Cardiac fibroblast (primary cell): ENCODE measurements around the gene PDLIM1.
A peak's percentile ranks its signal among the peaks of the same experiment; 100 is the strongest.

Experiments
- DNase-seq, 2 donors: peaks; one replicate each; pipeline versions ENCODE4 v3.0.0 to v3.0.0-alpha.2; 2010; ENCODE audit warnings: low read depth in 2 of 2
- H3K4me3 ChIP-seq, 2 donors: replicated peaks in 1 of 2; 1 replicate in 1 of 2; 2 replicates in 1 of 2; pipeline ENCODE4 v1.5.1; 2011; ENCODE audit warnings: low read depth in 2 of 2, low read length in 2 of 2, mild to moderate bottlenecking in 2 of 2, moderate library complexity in 1 of 2
- CTCF ChIP-seq: IDR thresholded peaks from one replicate; pipeline ENCODE4 v1.5.1; 2011; ENCODE audit warnings: low read depth, mild to moderate bottlenecking, low read length, inconsistent platforms

Gene PDLIM1

GRCh38 chr10:95250856-95251255 is 39.9 kb downstream of the PDLIM1 start:
- no peak overlapping the region for H3K4me3 ChIP-seq
- TF ChIP-seq CTCF = no peak

GRCh38 chr10:95249467-95249866 is 41.3 kb downstream of the PDLIM1 start:
- no peak for DNase-seq
- no peak for TF ChIP-seq CTCF
- H3K4me3 ChIP-seq = no peak overlapping the region

More at GRCh38 chr10:95250856-95251255, 39.9 kb downstream of the PDLIM1 start:
- no peak for DNase-seq

- DNase-seq = no peak
- no peak for TF ChIP-seq CTCF
- H3K4me3 ChIP-seq = no peak overlapping the region
Measured at GRCh38 chr10:95248989-95249388, 41.8 kb downstream of the PDLIM1 start.

- no peak overlapping the region for H3K4me3 ChIP-seq
- TF ChIP-seq CTCF = no peak
- no peak for DNase-seq
Measured at GRCh38 chr10:95247881-95248583, 42.8 kb downstream of the PDLIM1 start.

GRCh38 chr10:95247200-95247880 is 43.5 kb downstream of the PDLIM1 start:
- no peak overlapping the region for H3K4me3 ChIP-seq
- peak; percentile 66 to 81 for DNase-seq
- no peak for TF ChIP-seq CTCF

GRCh38 chr10:95246582-95247051 is 44.2 kb downstream of the PDLIM1 start:
- DNase-seq = peak; percentile 89
- no peak overlapping the region for H3K4me3 ChIP-seq
- peak; percentile 73 for TF ChIP-seq CTCF
